ENCODE results near the gene MAP6.

MAP6 gene

DNA sequence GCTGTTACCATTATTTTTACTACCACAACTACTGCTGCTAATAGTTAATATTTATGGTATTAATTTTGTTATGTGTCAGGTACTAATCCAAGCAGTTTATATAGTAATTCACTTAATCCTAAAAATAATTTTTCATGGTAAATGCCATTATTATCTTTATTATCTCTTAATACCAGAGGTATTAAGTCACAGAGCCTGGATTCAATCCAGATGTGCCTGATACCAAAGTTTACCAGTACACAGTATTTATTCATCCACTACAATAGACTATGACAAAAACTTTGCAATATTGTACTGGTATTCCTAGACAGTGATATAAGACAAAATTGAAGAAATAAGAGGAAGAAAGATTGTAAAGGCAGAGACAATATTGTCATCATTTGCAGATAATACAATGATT is 24.5 kb downstream of the MAP6 start:
- FAIRE-seq, result no peak
- TF ChIP-seq, protein P1, sequence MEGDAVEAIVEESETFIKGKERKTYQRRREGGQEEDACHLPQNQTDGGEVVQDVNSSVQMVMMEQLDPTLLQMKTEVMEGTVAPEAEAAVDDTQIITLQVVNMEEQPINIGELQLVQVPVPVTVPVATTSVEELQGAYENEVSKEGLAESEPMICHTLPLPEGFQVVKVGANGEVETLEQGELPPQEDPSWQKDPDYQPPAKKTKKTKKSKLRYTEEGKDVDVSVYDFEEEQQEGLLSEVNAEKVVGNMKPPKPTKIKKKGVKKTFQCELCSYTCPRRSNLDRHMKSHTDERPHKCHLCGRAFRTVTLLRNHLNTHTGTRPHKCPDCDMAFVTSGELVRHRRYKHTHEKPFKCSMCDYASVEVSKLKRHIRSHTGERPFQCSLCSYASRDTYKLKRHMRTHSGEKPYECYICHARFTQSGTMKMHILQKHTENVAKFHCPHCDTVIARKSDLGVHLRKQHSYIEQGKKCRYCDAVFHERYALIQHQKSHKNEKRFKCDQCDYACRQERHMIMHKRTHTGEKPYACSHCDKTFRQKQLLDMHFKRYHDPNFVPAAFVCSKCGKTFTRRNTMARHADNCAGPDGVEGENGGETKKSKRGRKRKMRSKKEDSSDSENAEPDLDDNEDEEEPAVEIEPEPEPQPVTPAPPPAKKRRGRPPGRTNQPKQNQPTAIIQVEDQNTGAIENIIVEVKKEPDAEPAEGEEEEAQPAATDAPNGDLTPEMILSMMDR (IDR thresholded peaks at IDR 0.05; ENCODE audit: insufficient read depth, missing control alignments), result no peak
- DNase-seq (ENCODE audit: insufficient read length, low spot score), result no peak

DNA sequence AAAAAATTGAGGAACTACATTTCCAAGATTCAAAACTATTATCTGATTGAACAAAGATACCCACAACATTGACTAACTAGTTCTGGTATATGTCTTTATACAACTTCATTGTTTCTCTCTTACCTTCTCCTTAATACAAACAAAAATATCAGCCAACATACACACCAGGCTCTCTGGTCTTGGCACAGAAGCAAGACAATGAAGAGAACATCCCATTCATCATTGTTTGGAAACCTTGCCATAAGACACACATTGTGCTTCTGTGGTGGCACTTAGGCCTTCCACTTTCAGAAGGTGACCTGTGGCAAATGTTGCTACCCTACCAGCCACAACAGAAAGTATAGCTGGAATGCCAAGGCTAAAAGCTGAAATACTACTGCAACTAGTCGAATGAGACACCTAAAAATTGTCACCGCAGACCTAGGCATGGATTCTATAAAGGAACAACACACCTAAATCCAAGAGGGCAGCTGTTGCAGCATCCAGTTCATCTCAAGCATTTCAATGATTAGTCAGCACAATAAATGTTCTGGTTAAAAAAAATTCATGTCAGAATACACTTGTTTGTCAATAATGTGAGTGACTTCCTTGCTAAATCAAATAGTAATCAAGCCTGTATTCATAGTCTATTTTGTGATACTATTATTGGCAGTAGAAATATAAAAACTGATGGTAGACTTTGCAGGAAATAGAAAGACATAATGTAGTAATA is 26.3 kb downstream of the MAP6 start:
- DNase-seq (ENCODE audit: insufficient read length, low spot score) (no peak), FAIRE-seq (no peak)
- TF ChIP-seq, protein P1 (IDR thresholded peaks at IDR 0.05; ENCODE audit: insufficient read depth, missing control alignments), result no peak

DNA sequence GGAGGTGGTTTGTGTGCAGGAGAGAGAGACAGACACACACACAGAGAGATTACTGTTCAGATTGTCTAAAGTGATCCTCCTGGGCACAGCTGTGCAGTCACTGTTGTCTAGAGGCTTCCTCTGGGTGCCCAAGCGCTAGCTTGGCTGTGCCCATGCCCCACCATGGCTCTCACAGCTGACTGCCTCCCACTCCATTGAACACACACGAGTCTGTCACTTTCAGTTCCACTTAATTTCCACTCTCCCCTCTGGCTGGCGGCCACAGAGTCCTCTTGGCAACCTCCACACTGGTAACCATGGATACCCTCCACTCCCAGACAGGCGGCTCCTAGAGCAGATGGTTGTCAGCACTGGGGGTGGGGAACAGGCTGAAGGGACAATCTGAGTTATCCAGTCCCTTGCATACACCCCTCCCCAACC is 29.1 kb downstream of the MAP6 start:
- DNase-seq (ENCODE audit: insufficient read length, low spot score) (no peak), FAIRE-seq (peak; percentile 53)
- TF ChIP-seq, protein P1 (IDR thresholded peaks at IDR 0.05; ENCODE audit: insufficient read depth, missing control alignments), result no peak

DNA sequence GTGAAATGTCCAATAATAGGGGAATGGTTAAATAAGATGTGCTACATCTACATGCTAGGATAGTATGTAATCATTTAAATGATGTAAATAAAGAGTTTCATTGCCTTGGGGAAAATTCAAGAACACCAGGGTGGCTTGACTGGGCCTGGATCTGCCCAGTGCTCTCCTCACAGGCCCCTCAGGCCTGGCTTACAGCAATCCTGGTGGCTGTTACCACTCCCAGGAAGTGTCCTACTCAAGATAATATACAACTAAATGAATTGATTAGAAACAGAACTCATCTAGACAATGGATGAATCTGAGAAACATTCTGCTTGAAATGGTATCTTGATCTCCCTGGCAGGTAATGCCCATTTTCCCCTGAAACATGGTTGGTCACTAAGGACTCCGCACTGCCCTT is 30.8 kb downstream of the MAP6 start:
- FAIRE-seq, result no peak

DNA sequence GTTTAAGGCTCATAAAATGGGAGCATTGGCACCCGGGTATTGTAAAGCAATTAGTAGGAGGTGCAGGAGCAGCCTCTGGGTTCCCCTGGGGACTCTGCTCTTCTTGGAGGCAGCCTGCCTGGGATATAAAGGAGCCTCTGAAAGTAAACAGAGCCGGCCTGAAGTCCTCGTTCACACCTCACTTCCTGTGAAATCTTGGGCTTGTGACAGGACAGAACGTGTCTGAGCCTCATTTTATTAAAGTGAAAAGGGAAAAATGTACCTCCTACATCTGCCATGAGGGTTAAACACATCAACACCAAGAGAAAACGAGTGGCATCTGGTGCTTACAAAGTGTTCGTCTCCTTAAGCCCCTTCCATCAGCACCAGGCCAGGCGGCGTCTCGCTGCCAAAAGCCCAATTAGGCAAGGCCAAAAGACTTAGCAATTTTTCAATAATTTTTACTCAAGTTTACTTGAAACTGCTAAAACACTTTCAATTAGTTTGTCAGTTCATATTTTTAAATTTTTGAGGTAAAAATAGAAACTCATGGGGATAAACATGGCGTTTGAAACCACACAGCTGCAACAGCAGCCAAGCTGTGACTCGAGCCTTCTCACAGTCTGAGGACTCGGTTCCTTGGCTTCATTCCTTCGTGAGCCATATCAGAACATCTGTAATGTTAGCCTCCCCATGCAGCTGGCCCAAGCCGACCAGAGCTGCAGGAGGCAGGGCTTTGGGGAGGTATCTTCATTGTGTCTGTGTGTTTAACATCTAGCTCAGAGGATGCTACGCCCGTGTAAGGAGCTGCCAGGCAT is 33.6 kb downstream of the MAP6 start:
- DNase-seq (ENCODE audit: insufficient read length, low spot score) (no peak), FAIRE-seq (no peak)
- TF ChIP-seq, protein P1 (IDR thresholded peaks at IDR 0.05; ENCODE audit: insufficient read depth, missing control alignments), result no peak

More for the DNA sequence above, 30.8 kb downstream of the MAP6 start:
- TF ChIP-seq, protein P1 (IDR thresholded peaks at IDR 0.05; ENCODE audit: insufficient read depth, missing control alignments), result no peak
- no peak for DNase-seq (ENCODE audit: insufficient read length, low spot score)

DNA sequence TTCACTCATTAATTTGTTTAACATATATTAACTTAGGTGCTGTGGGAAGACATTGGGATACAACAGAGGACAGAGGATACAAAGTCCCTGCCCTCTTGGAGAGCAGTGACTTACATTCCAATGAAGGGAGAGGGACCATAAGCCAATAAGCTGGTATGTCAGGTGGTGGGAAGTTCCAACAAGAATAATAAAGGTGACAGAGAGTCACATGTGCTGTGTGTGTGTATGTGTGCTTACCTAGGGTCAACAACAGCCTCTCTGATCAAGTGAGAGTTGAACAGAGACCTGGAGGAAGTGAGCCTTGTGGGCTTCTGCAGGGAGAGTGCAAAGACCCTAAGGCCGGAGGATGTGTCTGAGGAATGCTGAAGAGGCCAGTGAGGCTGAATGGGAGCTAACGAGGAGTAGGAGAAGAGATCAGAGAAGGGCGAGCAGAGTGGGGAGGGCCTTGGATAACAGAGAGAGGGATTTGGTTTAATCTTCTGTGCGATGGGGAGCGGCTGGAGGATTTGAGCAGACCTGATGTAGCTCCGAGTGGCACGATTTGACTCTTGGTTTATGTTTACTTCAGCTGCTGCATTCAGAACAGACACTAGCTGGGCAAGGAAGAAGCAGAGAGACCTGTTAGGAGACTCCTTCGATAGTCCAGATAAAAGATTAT is 35.3 kb downstream of the MAP6 start:
- TF ChIP-seq, protein P1 (IDR thresholded peaks at IDR 0.05; ENCODE audit: insufficient read depth, missing control alignments), result no peak

More for the DNA sequence above, 35.3 kb downstream of the MAP6 start:
- FAIRE-seq (peak; percentile 76), DNase-seq (ENCODE audit: insufficient read length, low spot score) (no peak)
